ENCODE data around the gene CALHM2. TPM values are rescaled to one million over a fixed set of nuclear protein-coding genes. Genes with fewer than 3 reads are reported as not detected.
"Not testable (repeated sequence)": the region's sequence is repeated elsewhere in the genome, so short reads cannot be mapped to it uniquely, and the experiment has no call there.

CALHM2 gene
- total and polyA plus RNA-seq, 2 donors (not counting 3 experiments of a cell fraction or from before 2014, with no cell fraction given): 32.1 to 38.4 TPM

- ChIA-PET CTCF (interaction anchor here (2.1 to 3.7 kb wide), 2 partner anchors 71 to 106 kb away, joined by 4 to 45 read pairs; no protein-coding TSS in a partner anchor), POLR2A (no interaction called here)
- Histone ChIP-seq H3K4me3 (replicated peaks in 1 of 3; ENCODE audit: insufficient read depth in 1 of 3, low read depth in 1 of 3, low read length in 3 of 3) (no peak overlapping the region), H3K36me3 (ENCODE audit: control insufficient read depth in 2 of 2, extremely low read depth in 1 of 2, insufficient read depth in 2 of 2, low read length in 2 of 2) (no peaks in the 10 kb centered on the region), H3K9me1 (replicated peaks; ENCODE audit: control insufficient read depth, extremely low read depth, insufficient read depth, low read length) (no peaks in the 10 kb centered on the region), H2AFZ (ENCODE audit: low read depth, low read length) (no peak overlapping the region), H3K79me2 (ENCODE audit: control insufficient read depth, insufficient read depth, low read length) (no peaks in the 10 kb centered on the region), H3K4me2 (ENCODE audit: insufficient read depth, low read length) (no peak overlapping the region), H3K9ac (replicated peaks; ENCODE audit: extremely low read depth, insufficient read depth, low read length) (no peak overlapping the region), H3K27me3 (ENCODE audit: control insufficient read depth in 2 of 2, insufficient read depth in 2 of 2, low read length in 2 of 2) (no peaks in the 10 kb centered on the region), H3K4me1 (ENCODE audit: control insufficient read depth, extremely low read depth, insufficient read depth, low read length) (no peaks in the 10 kb centered on the region), H3K27ac (ENCODE audit: insufficient read depth, low read depth, low read length) (no peak overlapping the region), H4K20me1 (replicated peaks; ENCODE audit: control insufficient read depth, extremely low read depth, insufficient read depth, low read length) (no peaks in the 10 kb centered on the region), H3K9me3 (replicated peaks; ENCODE audit: control insufficient read depth, insufficient read depth, low read length) (no peaks in the 10 kb centered on the region)
- FAIRE-seq (no peak), DNase-seq (ENCODE audit: low read depth, low spot score) (no peak)
- BruUV-seq (replicated peaks): no TSS peak
- dilution Hi-C loops (cut with MboI; ENCODE audit: extremely low pct_ligation_motif_present, low sequenced_read_pairs) (no loop called here), intact Hi-C loops (cut with micrococcal nuclease) (loop anchor here (5.0 kb wide), 1 partner anchor 240 kb away; the partner anchor contains the start of gene RPEL1)
- TF ChIP-seq FOS (IDR thresholded peaks at IDR 0.05; ENCODE audit: borderline replicate concordance, insufficient read depth, low read length) (no peak), JUN (IDR thresholded peaks at IDR 0.05; ENCODE audit: borderline replicate concordance, insufficient read depth, insufficient read length, low read depth) (no peak), GATA2 (IDR thresholded peaks at IDR 0.05; ENCODE audit: insufficient read depth, insufficient read length, low read depth, low read length) (no peak), MAX (IDR thresholded peaks at IDR 0.05; ENCODE audit: insufficient read depth, insufficient read length) (no peak), POLR2AphosphoS5 (IDR thresholded peaks at IDR 0.05; ENCODE audit: insufficient read depth, low read depth, low read length) (no peak), POLR2A (IDR thresholded peaks at IDR 0.05; ENCODE audit: low read depth, low read length) (no peak), EZH2 (IDR thresholded peaks at IDR 0.05; ENCODE audit: borderline replicate concordance, low read depth, low read length, severe bottlenecking) (no peak)
Measured at GRCh38 chr10:103487410-103487708, 35.2 kb upstream of the CALHM2 start.

- H3K9me1 ChIP-seq (replicated peaks; ENCODE audit: control insufficient read depth, extremely low read depth, insufficient read depth, low read length); H3K27me3 ChIP-seq (ENCODE audit: control insufficient read depth in 2 of 2, insufficient read depth in 2 of 2, low read length in 2 of 2); H3K36me3 ChIP-seq (ENCODE audit: control insufficient read depth in 2 of 2, extremely low read depth in 1 of 2, insufficient read depth in 2 of 2, low read length in 2 of 2); H3K9ac ChIP-seq (replicated peaks; ENCODE audit: extremely low read depth, insufficient read depth, low read length); H3K79me2 ChIP-seq (ENCODE audit: control insufficient read depth, insufficient read depth, low read length); DNase-seq (ENCODE audit: low read depth, low spot score); H3K9me3 ChIP-seq (replicated peaks; ENCODE audit: control insufficient read depth, insufficient read depth, low read length); H3K4me1 ChIP-seq (ENCODE audit: control insufficient read depth, extremely low read depth, insufficient read depth, low read length); H3K4me3 ChIP-seq (replicated peaks in 1 of 3; ENCODE audit: insufficient read depth in 1 of 3, low read depth in 1 of 3, low read length in 3 of 3); dilution Hi-C loops (cut with MboI; ENCODE audit: extremely low pct_ligation_motif_present, low sequenced_read_pairs); BruUV-seq (replicated peaks); H2AFZ ChIP-seq (ENCODE audit: low read depth, low read length); H4K20me1 ChIP-seq (replicated peaks; ENCODE audit: control insufficient read depth, extremely low read depth, insufficient read depth, low read length); POLR2A ChIA-PET; H3K27ac ChIP-seq (ENCODE audit: insufficient read depth, low read depth, low read length); H3K4me2 ChIP-seq (ENCODE audit: insufficient read depth, low read length); FAIRE-seq: not testable (repeated sequence)
- intact Hi-C loops (cut with micrococcal nuclease): loop anchor here (1.0 to 5.0 kb wide), 2 partner anchors 55 to 240 kb away; partner anchors contain the start of gene RPEL1
- CTCF ChIA-PET: interaction anchor here (0.9 to 3.7 kb wide), 8 partner anchors 8 to 199 kb away, joined by 3 to 45 read pairs (median 6); no protein-coding TSS in a partner anchor
Measured at GRCh38 chr10:103486635-103487409, 34.7 kb upstream of the CALHM2 start.

Measured in endothelial cell of umbilical vein (primary cell).